ENCODE results near the gene ADGB.

DNA sequence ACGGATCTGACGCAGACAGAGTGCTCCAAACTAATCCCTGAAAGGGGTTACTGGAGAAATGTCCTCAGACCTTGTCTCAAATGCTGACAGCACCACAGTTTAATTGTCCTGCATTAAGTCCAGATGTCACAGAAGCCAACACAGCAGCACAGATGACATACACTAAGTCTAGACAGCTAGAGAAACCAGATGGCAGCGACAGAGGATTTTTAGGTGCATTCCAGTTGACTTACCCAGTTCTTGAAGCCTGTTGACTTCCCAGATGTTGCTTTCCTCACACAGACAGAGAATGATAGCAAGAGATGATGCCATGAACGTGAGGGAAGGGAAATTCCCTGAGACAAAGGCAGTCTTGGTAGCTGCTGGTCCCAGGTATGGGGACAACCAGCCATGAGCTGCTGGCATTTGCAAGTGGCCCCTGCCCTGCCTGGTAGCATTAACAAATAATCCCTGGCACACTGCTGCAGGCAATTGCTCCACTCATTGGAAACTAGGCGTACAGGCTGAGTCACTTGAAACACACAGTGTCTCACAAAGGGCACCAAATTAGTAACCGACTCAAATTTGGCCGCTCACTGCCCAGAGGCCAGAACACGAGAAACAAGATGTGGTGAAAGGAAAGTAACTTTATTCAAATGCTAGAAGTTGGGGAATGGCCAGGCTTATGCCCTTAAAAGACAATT is 52.2 kb downstream of the ADGB start:
- no peak for TF ChIP-seq POLR2A (IDR thresholded peaks at IDR 0.05)
- TF ChIP-seq, protein P1, sequence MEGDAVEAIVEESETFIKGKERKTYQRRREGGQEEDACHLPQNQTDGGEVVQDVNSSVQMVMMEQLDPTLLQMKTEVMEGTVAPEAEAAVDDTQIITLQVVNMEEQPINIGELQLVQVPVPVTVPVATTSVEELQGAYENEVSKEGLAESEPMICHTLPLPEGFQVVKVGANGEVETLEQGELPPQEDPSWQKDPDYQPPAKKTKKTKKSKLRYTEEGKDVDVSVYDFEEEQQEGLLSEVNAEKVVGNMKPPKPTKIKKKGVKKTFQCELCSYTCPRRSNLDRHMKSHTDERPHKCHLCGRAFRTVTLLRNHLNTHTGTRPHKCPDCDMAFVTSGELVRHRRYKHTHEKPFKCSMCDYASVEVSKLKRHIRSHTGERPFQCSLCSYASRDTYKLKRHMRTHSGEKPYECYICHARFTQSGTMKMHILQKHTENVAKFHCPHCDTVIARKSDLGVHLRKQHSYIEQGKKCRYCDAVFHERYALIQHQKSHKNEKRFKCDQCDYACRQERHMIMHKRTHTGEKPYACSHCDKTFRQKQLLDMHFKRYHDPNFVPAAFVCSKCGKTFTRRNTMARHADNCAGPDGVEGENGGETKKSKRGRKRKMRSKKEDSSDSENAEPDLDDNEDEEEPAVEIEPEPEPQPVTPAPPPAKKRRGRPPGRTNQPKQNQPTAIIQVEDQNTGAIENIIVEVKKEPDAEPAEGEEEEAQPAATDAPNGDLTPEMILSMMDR (IDR thresholded peaks at IDR 0.05) = no peak
- no peak for TF ChIP-seq POLR2AphosphoS5 (IDR thresholded peaks at IDR 0.05)
